WTC11 (cell line): Measurements from ENCODE around the gene RANBP9. TPM values are rescaled to one million over a fixed set of nuclear protein-coding genes. Genes with fewer than 3 reads are reported as not detected.

ENCODE experiments used
- ATAC-seq: fragments of 200-7000 bp; cut with Tn5 transposase; 2 replicates; pipeline ENCODE4 v1.10.0; 2021; ENCODE audit warnings: mild to moderate bottlenecking, moderate library complexity
- CTCF ChIA-PET: fragments of 300-600 bp; sonication (Branson Sonifier 250); formaldehyde crosslinking; loops from one replicate; lab custom pipeline; 2021; ENCODE audit warnings: antibody characterized with exemption; lab: Charles Lee
- POLR2A ChIA-PET: fragments of 350-600 bp; sonication (Branson Sonifier 250); formaldehyde crosslinking; loops from one replicate; lab custom pipeline; 2021; ENCODE audit warnings: antibody characterized with exemption; lab: Charles Lee
- DNase-seq: peaks from one replicate; pipeline ENCODE4 v3.0.0; 2021; ENCODE audit warnings: low spot score
- H3K27ac Mint-ChIP-seq: 2 replicates; pipeline ENCODE4 v1.8.0; 2021; ENCODE audit warnings: mixed read lengths
- H3K27me3 Mint-ChIP-seq: 2 replicates; pipeline ENCODE4 v1.8.0; 2021; ENCODE audit warnings: low read depth, mild to moderate bottlenecking, moderate library complexity, mixed read lengths
- H3K36me3 Mint-ChIP-seq: 2 replicates; pipeline ENCODE4 v1.8.0; 2021; ENCODE audit warnings: mixed read lengths
- H3K4me1 Mint-ChIP-seq: 2 replicates; pipeline ENCODE4 v1.8.0; 2022; ENCODE audit warnings: mixed read lengths
- H3K4me3 Mint-ChIP-seq: 2 replicates; pipeline ENCODE4 v1.8.0; 2021; ENCODE audit warnings: mild to moderate bottlenecking, moderate library complexity, mixed read lengths
- H3K9me3 Mint-ChIP-seq: 2 replicates; pipeline ENCODE4 v1.8.0; 2021; ENCODE audit warnings: mixed read lengths
- ATF1 ChIP-seq: sonication (generic); formaldehyde crosslinking; IDR thresholded peaks from 2 replicates; pipeline ENCODE4 v1.8.1; 2023; ENCODE audit warnings: mild to moderate bottlenecking, moderate library complexity, missing genetic modification reagents
- FOXJ3 ChIP-seq: sonication (generic); formaldehyde crosslinking; IDR thresholded peaks from 2 replicates; pipeline ENCODE4 v1.9.0; 2021; ENCODE audit warnings: missing genetic modification reagents, mild to moderate bottlenecking, borderline replicate concordance
- GRHL2 ChIP-seq: fragments of 250-450 bp; sonication (Bioruptor Pico); IDR thresholded peaks from 2 replicates; pipeline ENCODE4 v1.8.0; 2022; ENCODE audit warnings: mild to moderate bottlenecking, moderate library complexity; ENCODE audit not compliant: insufficient replicate concordance, severe bottlenecking
- GTF2I ChIP-seq: fragments of 250-450 bp; sonication (Bioruptor Pico); conservative IDR thresholded peaks from 2 replicates; pipeline ENCODE4 v1.4.0; 2021; ENCODE audit warnings: mild to moderate bottlenecking
- IRF2 ChIP-seq: sonication (generic); formaldehyde crosslinking; IDR thresholded peaks from 2 replicates; pipeline ENCODE4 v1.8.0; 2022; ENCODE audit warnings: low read depth, missing genetic modification reagents, borderline replicate concordance
- NFATC4 ChIP-seq: fragments of 250-450 bp; sonication (Bioruptor Pico); IDR thresholded peaks from 2 replicates; pipeline ENCODE4 v1.9.0; 2021; ENCODE audit warnings: mild to moderate bottlenecking
- NR1H2 ChIP-seq: sonication (generic); formaldehyde crosslinking; IDR thresholded peaks from 2 replicates; pipeline ENCODE4 v1.9.0; 2021; ENCODE audit warnings: mild to moderate bottlenecking, moderate library complexity, missing genetic modification reagents
- RORB ChIP-seq: fragments of 250-450 bp; sonication (Bioruptor Pico); IDR thresholded peaks from 2 replicates; pipeline ENCODE4 v1.9.0; 2021; ENCODE audit warnings: mild to moderate bottlenecking
- TCF7 ChIP-seq: sonication (generic); formaldehyde crosslinking; IDR thresholded peaks from 2 replicates; pipeline ENCODE4 v1.8.0; 2022; ENCODE audit warnings: mild to moderate bottlenecking, low read depth, missing genetic modification reagents, moderate library complexity
- TEAD1 ChIP-seq: sonication (generic); formaldehyde crosslinking; IDR thresholded peaks from 2 replicates; pipeline ENCODE4 v1.8.0; 2022; ENCODE audit warnings: mild to moderate bottlenecking, missing genetic modification reagents
- ZNF317 ChIP-seq: sonication (generic); formaldehyde crosslinking; IDR thresholded peaks from 2 replicates; pipeline ENCODE4 v1.8.1; 2023; ENCODE audit warnings: low read depth, mild to moderate bottlenecking, moderate library complexity, missing genetic modification reagents, borderline replicate concordance
- ZNF396 ChIP-seq: fragments of 250-450 bp; sonication (Bioruptor Pico); IDR thresholded peaks from 2 replicates; pipeline ENCODE4 v1.8.0; 2021; ENCODE audit warnings: mild to moderate bottlenecking, moderate library complexity, borderline replicate concordance
- ZNF423 ChIP-seq: fragments of 250-450 bp; sonication (Bioruptor Pico); IDR thresholded peaks from 2 replicates; pipeline ENCODE4 v2.1.2; 2022; ENCODE audit warnings: mild to moderate bottlenecking, moderate library complexity
- total RNA-seq: library from RNA; stranded (reverse); gene quantifications from 3 replicates; pipeline ENCODE4 v1.2.3, GENCODE V29; 2021
- TF ChIP-seq, protein P1 (sequence below): sonication (generic); formaldehyde crosslinking; IDR thresholded peaks from 2 replicates; pipeline ENCODE4 v1.8.1; 2023; ENCODE audit warnings: mild to moderate bottlenecking, missing genetic modification reagents, moderate library complexity
- TF ChIP-seq, protein P2 (sequence below): sonication (generic); formaldehyde crosslinking; IDR thresholded peaks from 2 replicates; pipeline ENCODE4 v1.8.1; 2022; ENCODE audit warnings: low read depth, missing genetic modification reagents, borderline replicate concordance
- TF ChIP-seq, protein P3 (sequence below): fragments of 250-450 bp; sonication (Bioruptor Pico); IDR thresholded peaks from 2 replicates; pipeline ENCODE4 v1.9.0; 2021; ENCODE audit warnings: mild to moderate bottlenecking, borderline replicate concordance
- TF ChIP-seq, protein P4 (sequence below): sonication (generic); formaldehyde crosslinking; IDR thresholded peaks from 2 replicates; pipeline ENCODE4 v1.8.1; 2023; ENCODE audit warnings: mild to moderate bottlenecking, missing genetic modification reagents, borderline replicate concordance
- TF ChIP-seq, protein P5 (sequence below): sonication (generic); formaldehyde crosslinking; IDR thresholded peaks from 2 replicates; pipeline ENCODE4 v1.8.0; 2022; ENCODE audit warnings: mild to moderate bottlenecking, missing genetic modification reagents
- TF ChIP-seq, protein P6 (sequence below): fragments of 250-450 bp; sonication (Bioruptor Pico); conservative IDR thresholded peaks from 2 replicates; pipeline ENCODE4 v1.9.0; 2021; ENCODE audit warnings: mild to moderate bottlenecking

The RANBP9 gene
- total RNA-seq, 1 experiment from 2014 or later, result 33.4 TPM

DNA sequence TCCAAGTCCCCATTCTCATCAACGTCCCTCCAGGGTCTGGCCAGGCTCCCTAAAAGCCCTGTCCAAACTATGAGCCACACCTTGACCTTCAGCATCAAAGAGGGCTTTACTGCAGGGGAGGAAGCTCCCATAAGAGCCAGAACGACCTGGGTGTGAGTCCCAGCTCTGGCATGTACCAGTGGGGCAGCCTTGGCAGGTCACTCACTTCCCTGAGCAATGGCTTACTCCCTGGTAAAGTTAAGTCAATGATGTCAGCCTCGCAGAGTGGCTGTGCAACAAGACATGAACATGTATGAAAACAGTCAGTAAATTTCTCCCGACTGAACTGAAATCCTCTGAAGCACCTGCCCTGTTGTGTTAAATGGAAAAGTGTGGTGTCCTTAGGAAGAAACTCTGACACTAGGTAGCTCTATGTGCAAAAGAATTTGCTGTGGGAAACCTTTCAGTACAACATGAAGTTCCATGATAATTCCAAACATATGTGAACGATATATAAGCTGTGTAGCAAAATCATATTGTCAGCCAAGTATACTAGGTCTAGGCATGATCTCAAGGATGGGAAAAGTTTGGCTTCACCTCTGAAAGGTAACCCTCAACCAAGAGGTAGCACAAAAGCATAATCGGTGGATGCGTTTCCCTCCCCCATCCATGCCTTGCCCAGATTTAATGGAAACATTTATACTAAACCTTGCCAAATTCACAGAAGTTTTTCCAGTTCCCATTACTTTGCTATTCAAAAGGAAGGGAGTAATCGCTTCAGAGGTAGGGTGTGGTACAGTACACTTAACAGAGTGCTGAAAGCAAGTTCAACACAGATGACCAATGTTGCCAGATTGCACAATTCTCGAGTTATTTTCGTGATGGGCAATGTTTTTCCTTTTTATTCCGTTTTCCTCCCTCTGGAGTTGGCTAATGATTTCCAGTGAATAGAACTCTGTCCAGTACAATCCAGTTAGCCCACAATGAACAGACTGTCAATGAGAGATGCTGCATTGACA lies 49.0 kb upstream of the RANBP9 start:
- CTCF ChIA-PET, result interaction anchor here (2.0 kb wide), 1 partner anchor 8 kb away, joined by 9 read pairs; no protein-coding TSS in a partner anchor
- H3K4me3 Mint-ChIP-seq, result no peak overlapping the region
- DNase-seq (no peak), ATAC-seq (no peak)
- H3K4me1 Mint-ChIP-seq, result 0 out of 2 replicates have a peak, but pooled peaks cover under 1% of the 10 kb centered on the region
- no peak for TF ChIP-seq ATF1 (CRISPR knock-in tag)
- TF ChIP-seq FOXJ3, result no peak
- TF ChIP-seq RORB (CRISPR knock-in tag), result no peak
- TF ChIP-seq, protein P1, sequence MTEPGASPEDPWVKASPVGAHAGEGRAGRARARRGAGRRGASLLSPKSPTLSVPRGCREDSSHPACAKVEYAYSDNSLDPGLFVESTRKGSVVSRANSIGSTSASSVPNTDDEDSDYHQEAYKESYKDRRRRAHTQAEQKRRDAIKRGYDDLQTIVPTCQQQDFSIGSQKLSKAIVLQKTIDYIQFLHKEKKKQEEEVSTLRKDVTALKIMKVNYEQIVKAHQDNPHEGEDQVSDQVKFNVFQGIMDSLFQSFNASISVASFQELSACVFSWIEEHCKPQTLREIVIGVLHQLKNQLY, result no peak
- no peak for TF ChIP-seq NR1H2 (CRISPR knock-in tag)
- TF ChIP-seq ZNF396 (CRISPR knock-in tag), result no peak
- TF ChIP-seq, protein P2, sequence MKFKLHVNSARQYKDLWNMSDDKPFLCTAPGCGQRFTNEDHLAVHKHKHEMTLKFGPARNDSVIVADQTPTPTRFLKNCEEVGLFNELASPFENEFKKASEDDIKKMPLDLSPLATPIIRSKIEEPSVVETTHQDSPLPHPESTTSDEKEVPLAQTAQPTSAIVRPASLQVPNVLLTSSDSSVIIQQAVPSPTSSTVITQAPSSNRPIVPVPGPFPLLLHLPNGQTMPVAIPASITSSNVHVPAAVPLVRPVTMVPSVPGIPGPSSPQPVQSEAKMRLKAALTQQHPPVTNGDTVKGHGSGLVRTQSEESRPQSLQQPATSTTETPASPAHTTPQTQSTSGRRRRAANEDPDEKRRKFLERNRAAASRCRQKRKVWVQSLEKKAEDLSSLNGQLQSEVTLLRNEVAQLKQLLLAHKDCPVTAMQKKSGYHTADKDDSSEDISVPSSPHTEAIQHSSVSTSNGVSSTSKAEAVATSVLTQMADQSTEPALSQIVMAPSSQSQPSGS (CRISPR knock-in tag), result no peak
- TF ChIP-seq GTF2I (CRISPR knock-in tag), result no peak
- TF ChIP-seq GRHL2, result no peak
- no peaks in the 10 kb centered on the region for H3K36me3 Mint-ChIP-seq
- H3K27ac Mint-ChIP-seq, result no peak overlapping the region
- H3K9me3 Mint-ChIP-seq, result no peaks in the 10 kb centered on the region
- POLR2A ChIA-PET, result interaction anchor here (0.5 kb wide), 1 partner anchor 65 kb away, joined by 3 read pairs; no protein-coding TSS in a partner anchor
- H3K27me3 Mint-ChIP-seq, result no peaks in the 10 kb centered on the region

DNA sequence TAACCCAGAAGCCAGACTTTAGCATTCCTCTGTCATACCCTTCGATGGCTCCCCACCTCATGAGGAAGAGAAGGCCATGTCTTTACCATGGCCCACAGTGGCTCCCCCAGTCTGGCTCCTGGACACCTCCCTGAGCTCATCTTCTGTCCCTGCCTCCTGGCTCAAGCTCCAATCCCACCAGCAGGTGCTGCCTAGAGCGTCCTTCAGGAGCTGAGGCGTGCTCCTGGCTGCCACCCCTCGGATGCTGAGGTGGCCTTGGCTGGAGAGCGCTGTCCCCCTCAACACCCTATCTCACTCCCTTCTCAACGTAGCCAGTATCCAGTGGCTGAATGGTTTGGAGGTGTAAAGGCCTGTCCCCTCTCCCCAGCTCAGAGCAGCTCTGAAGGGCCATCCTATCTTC lies 47.4 kb upstream of the RANBP9 start:
- H3K4me3 Mint-ChIP-seq, result no peak overlapping the region
- no peak for DNase-seq
- ATAC-seq, result no peak
- H3K9me3 Mint-ChIP-seq, result no peaks in the 10 kb centered on the region
- ChIA-PET CTCF (interaction anchor here (1.0 to 2.0 kb wide), 3 partner anchors 10 to 308 kb away, joined by 3 to 9 read pairs (median 3); no protein-coding TSS in a partner anchor), POLR2A (no interaction called here)
- no peaks in the 10 kb centered on the region for H3K4me1 Mint-ChIP-seq
- H3K27me3 Mint-ChIP-seq, result no peaks in the 10 kb centered on the region
- no peak overlapping the region for H3K27ac Mint-ChIP-seq
- H3K36me3 Mint-ChIP-seq, result no peaks in the 10 kb centered on the region
- no peak for TF ChIP-seq GRHL2
- no peak for TF ChIP-seq TCF7 (CRISPR knock-in tag)
- TF ChIP-seq, protein P3, sequence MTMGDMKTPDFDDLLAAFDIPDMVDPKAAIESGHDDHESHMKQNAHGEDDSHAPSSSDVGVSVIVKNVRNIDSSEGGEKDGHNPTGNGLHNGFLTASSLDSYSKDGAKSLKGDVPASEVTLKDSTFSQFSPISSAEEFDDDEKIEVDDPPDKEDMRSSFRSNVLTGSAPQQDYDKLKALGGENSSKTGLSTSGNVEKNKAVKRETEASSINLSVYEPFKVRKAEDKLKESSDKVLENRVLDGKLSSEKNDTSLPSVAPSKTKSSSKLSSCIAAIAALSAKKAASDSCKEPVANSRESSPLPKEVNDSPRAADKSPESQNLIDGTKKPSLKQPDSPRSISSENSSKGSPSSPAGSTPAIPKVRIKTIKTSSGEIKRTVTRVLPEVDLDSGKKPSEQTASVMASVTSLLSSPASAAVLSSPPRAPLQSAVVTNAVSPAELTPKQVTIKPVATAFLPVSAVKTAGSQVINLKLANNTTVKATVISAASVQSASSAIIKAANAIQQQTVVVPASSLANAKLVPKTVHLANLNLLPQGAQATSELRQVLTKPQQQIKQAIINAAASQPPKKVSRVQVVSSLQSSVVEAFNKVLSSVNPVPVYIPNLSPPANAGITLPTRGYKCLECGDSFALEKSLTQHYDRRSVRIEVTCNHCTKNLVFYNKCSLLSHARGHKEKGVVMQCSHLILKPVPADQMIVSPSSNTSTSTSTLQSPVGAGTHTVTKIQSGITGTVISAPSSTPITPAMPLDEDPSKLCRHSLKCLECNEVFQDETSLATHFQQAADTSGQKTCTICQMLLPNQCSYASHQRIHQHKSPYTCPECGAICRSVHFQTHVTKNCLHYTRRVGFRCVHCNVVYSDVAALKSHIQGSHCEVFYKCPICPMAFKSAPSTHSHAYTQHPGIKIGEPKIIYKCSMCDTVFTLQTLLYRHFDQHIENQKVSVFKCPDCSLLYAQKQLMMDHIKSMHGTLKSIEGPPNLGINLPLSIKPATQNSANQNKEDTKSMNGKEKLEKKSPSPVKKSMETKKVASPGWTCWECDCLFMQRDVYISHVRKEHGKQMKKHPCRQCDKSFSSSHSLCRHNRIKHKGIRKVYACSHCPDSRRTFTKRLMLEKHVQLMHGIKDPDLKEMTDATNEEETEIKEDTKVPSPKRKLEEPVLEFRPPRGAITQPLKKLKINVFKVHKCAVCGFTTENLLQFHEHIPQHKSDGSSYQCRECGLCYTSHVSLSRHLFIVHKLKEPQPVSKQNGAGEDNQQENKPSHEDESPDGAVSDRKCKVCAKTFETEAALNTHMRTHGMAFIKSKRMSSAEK, result no peak
- no peak for TF ChIP-seq NFATC4 (CRISPR knock-in tag)
- TF ChIP-seq, protein P4, sequence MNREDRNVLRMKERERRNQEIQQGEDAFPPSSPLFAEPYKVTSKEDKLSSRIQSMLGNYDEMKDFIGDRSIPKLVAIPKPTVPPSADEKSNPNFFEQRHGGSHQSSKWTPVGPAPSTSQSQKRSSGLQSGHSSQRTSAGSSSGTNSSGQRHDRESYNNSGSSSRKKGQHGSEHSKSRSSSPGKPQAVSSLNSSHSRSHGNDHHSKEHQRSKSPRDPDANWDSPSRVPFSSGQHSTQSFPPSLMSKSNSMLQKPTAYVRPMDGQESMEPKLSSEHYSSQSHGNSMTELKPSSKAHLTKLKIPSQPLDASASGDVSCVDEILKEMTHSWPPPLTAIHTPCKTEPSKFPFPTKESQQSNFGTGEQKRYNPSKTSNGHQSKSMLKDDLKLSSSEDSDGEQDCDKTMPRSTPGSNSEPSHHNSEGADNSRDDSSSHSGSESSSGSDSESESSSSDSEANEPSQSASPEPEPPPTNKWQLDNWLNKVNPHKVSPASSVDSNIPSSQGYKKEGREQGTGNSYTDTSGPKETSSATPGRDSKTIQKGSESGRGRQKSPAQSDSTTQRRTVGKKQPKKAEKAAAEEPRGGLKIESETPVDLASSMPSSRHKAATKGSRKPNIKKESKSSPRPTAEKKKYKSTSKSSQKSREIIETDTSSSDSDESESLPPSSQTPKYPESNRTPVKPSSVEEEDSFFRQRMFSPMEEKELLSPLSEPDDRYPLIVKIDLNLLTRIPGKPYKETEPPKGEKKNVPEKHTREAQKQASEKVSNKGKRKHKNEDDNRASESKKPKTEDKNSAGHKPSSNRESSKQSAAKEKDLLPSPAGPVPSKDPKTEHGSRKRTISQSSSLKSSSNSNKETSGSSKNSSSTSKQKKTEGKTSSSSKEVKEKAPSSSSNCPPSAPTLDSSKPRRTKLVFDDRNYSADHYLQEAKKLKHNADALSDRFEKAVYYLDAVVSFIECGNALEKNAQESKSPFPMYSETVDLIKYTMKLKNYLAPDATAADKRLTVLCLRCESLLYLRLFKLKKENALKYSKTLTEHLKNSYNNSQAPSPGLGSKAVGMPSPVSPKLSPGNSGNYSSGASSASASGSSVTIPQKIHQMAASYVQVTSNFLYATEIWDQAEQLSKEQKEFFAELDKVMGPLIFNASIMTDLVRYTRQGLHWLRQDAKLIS (CRISPR knock-in tag), result no peak
- TF ChIP-seq, protein P5, sequence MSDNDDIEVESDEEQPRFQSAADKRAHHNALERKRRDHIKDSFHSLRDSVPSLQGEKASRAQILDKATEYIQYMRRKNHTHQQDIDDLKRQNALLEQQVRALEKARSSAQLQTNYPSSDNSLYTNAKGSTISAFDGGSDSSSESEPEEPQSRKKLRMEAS (CRISPR knock-in tag), result no peak
- no peak for TF ChIP-seq IRF2 (CRISPR knock-in tag)
- TF ChIP-seq ZNF423 (CRISPR knock-in tag), result no peak
- TF ChIP-seq TEAD1 (CRISPR knock-in tag), result no peak
- TF ChIP-seq ZNF317 (CRISPR knock-in tag), result no peak
- TF ChIP-seq, protein P6, sequence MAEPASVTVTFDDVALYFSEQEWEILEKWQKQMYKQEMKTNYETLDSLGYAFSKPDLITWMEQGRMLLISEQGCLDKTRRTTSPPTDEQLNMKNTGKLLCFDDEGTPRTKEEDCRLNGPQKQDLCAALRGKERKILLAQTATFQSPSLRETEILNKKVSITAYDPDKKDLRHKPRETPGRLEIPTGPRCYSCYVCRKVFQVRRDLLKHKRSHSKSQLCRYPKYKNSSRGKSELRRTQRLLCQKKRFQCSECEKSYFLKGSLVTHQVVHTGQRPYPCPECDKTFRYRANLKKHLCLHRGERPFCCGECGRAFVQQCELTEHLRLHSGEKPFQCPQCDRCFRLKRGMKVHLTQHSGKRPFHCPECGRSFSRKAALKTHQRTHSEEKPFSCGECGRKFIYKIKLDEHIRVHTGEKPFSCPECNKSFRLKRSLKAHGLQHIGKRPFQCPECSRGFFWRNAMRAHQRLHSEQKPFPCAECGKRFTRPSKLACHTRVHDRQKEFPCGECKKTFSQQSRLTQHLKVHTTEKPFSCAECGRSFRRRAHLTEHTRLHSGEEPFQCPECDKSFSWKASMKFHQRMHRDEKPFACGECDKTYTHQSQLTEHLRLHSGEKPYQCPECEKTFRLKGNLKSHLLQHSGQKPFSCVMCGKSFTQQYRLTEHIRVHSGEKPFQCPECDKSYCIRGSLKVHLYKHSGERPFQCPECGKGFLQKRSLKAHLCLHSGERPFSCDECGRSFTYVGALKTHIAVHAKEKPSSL (CRISPR knock-in tag), result no peak
